GM23248 (cell line): ENCODE measurements around the gene LILRB1. TPM values are rescaled to one million over a fixed set of nuclear protein-coding genes. Genes with fewer than 3 reads are reported as not detected.

Experiments
- DNase-seq: peaks from one replicate; pipeline ENCODE4 v3.0.0-alpha.2; 2015
- H2AFZ ChIP-seq: fragments of 200-600 bp; sonication (generic); 2 replicates; pipeline ENCODE4 v1.6.1; 2016; ENCODE audit warnings: antibody characterized with exemption
- H3F3A ChIP-seq: fragments of 200-600 bp; sonication (generic); 2 replicates; pipeline ENCODE4 v1.6.1; 2016; ENCODE audit warnings: mild to moderate bottlenecking, antibody characterized with exemption, mixed run types; ENCODE audit not compliant: insufficient read depth
- H3K27ac ChIP-seq: fragments of 200-600 bp; sonication (generic); 2 replicates; pipeline ENCODE4 v1.5.1; 2016; ENCODE audit warnings: mild to moderate bottlenecking
- H3K27me3 ChIP-seq: fragments of 200-600 bp; sonication (generic); replicated peaks from 2 replicates; pipeline ENCODE4 v1.6.1; 2016; ENCODE audit warnings: mild to moderate bottlenecking; ENCODE audit not compliant: insufficient read depth
- H3K36me3 ChIP-seq: fragments of 200-600 bp; sonication (generic); 2 replicates; pipeline ENCODE4 v1.6.1; 2016; ENCODE audit warnings: low read depth, mild to moderate bottlenecking
- H3K4me1 ChIP-seq: fragments of 200-600 bp; sonication (generic); 2 replicates; pipeline ENCODE4 v1.6.1; 2016; ENCODE audit warnings: mild to moderate bottlenecking; ENCODE audit not compliant: insufficient read depth
- H3K4me2 ChIP-seq: fragments of 200-600 bp; sonication (generic); one replicate; pipeline ENCODE4 v1.6.1; 2016; ENCODE audit warnings: mild to moderate bottlenecking; ENCODE audit not compliant: unreplicated experiment
- H3K4me3 ChIP-seq: fragments of 200-600 bp; sonication (generic); 2 replicates; pipeline ENCODE4 v1.5.1; 2016; ENCODE audit warnings: mild to moderate bottlenecking
- H3K79me2 ChIP-seq: fragments of 200-600 bp; sonication (generic); 2 replicates; pipeline ENCODE4 v1.6.1; 2016; ENCODE audit warnings: mild to moderate bottlenecking; ENCODE audit not compliant: insufficient read depth
- H3K9ac ChIP-seq: fragments of 200-600 bp; sonication (generic); 2 replicates; pipeline ENCODE4 v1.6.1; 2016; ENCODE audit warnings: mild to moderate bottlenecking
- H3K9me2 ChIP-seq: fragments of 200-600 bp; sonication (generic); 2 replicates; pipeline ENCODE4 v1.6.1; 2016; ENCODE audit warnings: mixed run types, mild to moderate bottlenecking, moderate library complexity; ENCODE audit not compliant: insufficient read depth
- H3K9me3 ChIP-seq: fragments of 200-600 bp; sonication (generic); one replicate; pipeline ENCODE4 v1.6.1; 2017; ENCODE audit warnings: low read depth
- H4K20me1 ChIP-seq: fragments of 200-600 bp; sonication (generic); 2 replicates; pipeline ENCODE4 v1.6.0; 2016; ENCODE audit not compliant: insufficient read depth
- EZH2 ChIP-seq: fragments of 200-600 bp; sonication (generic); IDR thresholded peaks from 2 replicates; pipeline ENCODE4 v1.6.1; 2018; ENCODE audit warnings: antibody characterized with exemption, mild to moderate bottlenecking; ENCODE audit not compliant: insufficient read depth, poor library complexity, severe bottlenecking
- EZH2phosphoT487 ChIP-seq: fragments of 200-600 bp; sonication (generic); IDR thresholded peaks from 2 replicates; pipeline ENCODE4 v1.6.1; 2018; ENCODE audit warnings: antibody characterized with exemption, moderate library complexity, mild to moderate bottlenecking, low read depth; ENCODE audit not compliant: insufficient read depth
- WGBS, 2 experiments: methylation state at CpG; one replicate each; pipeline ENCODE4 v1.1.6; 2015 to 2017; ENCODE audit warnings: low lambda C conversion rate in 2 of 2, low coverage in 1 of 2; ENCODE audit errors: missing lambda C conversion rate in 2 of 2; 5-methylcytosine and 5-hydroxymethylcytosine counted together
- in situ Hi-C: fragments of 300-500 bp; cut with MboI; formaldehyde crosslinking; loops from 2 replicates; pipeline ENCODE4 v1.15.0; 2020
- polyA plus RNA-seq: library from polyadenylated mRNA; unstranded; fragments of >200 nt; fragmentation: Nextera tagmentation; extraction: Ambion mirVana; gene quantifications from 2 replicates; pipeline ENCODE4 v1.2.1, GENCODE V29; 2016
- total RNA-seq: library from RNA; depleted of rRNA; stranded (reverse); fragments of >200 nt; shearing (Covaris generic); gene quantifications from 2 replicates; pipeline ENCODE4 v1.2.3, GENCODE V29; 2014

The LILRB1 gene
- total and polyA plus RNA-seq, 2 experiments from 2014 or later = 0.06 TPM; not detected in 1

DNA sequence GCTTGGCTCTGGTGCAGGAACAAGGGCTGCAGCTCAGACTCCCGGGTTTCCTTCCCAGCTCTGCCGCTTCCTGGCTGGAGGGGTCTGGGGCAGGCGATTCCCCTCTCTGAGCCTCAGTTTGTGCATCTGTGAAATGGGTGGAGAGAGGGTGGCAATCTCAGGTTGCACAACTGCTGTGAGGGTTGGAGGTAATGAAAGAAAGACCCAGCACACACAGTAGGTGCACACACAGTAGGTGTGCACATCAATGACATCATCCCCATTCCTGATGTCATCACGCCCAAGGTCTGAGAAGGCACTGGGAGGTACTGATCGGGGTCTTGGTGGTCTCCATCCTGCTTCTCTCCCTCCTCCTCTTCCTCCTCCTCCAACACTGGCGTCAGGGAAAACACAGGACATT is 35.2 kb downstream of the LILRB1 start:
- WGBS, 2 experiments = 34 to 43% methylated on average over 6 of the region's 6 CpGs
- H3K4me1 ChIP-seq = no peaks in the 10 kb centered on the region
- no peaks in the 10 kb centered on the region for H3F3A ChIP-seq
- no peaks in the 10 kb centered on the region for H3K9me2 ChIP-seq
- H2AFZ ChIP-seq = no peak overlapping the region
- no peaks in the 10 kb centered on the region for H3K79me2 ChIP-seq
- no peaks in the 10 kb centered on the region for H3K9me3 ChIP-seq
- no peak overlapping the region for H3K4me2 ChIP-seq
- H3K4me3 ChIP-seq = no peak overlapping the region
- no peak overlapping the region for H3K9ac ChIP-seq
- TF ChIP-seq EZH2 (no peak), EZH2phosphoT487 (no peak)
- H3K27ac ChIP-seq = no peak overlapping the region
- in situ Hi-C loops = no loop called here
- DNase-seq = no peak
- H3K27me3 ChIP-seq = no peaks in the 10 kb centered on the region
- H3K36me3 ChIP-seq = no peaks in the 10 kb centered on the region
- H4K20me1 ChIP-seq = no peaks in the 10 kb centered on the region

DNA sequence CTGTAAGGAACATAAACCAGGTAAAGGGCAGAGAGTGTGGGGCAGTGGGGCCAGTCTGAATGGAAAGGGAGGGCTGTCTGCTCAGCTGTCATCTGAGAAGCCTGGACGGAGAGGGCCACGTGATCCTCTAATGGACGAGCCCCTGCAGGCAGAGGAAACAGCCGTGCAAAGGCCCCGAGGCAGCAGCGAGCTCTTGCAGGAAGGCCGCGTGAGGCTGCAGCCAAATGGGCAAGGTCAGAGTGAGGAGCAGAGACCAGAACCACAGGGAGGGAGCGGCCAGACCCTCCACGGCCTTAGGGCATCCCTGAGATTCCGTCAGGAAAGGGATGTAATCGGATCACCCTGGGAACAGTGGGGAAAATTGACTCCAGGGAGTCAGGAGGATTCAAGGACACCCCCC is 36.9 kb downstream of the LILRB1 start:
- Histone ChIP-seq H3K4me2 (no peak overlapping the region), H3K9ac (no peak overlapping the region), H3K27me3 (no peaks in the 10 kb centered on the region), H3K79me2 (no peaks in the 10 kb centered on the region), H3F3A (no peaks in the 10 kb centered on the region), H3K9me3 (no peaks in the 10 kb centered on the region), H3K4me1 (no peaks in the 10 kb centered on the region), H3K27ac (no peak overlapping the region), H3K4me3 (no peak overlapping the region), H3K9me2 (no peaks in the 10 kb centered on the region), H2AFZ (no peak overlapping the region), H3K36me3 (no peaks in the 10 kb centered on the region), H4K20me1 (no peaks in the 10 kb centered on the region)
- 38 to 46% methylated on average over 12 of the region's 12 CpGs for WGBS, 2 experiments
- in situ Hi-C loops = no loop called here
- no peak for DNase-seq
- TF ChIP-seq EZH2phosphoT487 (no peak), EZH2 (no peak)

DNA sequence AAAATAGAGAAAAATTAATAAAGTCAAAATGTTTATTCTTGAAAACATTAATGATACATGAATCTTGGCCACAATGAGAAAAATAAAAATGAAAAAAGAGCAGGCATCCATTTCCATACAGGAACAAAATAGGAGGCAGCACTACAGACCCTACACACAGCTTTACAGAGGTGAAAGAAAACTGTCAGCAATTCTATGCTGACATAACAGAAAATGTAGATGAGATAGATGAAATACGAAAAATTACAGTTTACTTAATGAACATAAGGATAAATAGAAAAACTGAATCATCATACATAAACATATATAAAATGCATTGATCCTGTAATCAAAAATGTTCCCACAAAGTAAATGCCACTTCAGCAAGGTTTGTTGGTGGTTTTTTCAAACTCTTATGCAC is 38.1 kb downstream of the LILRB1 start:
- Histone ChIP-seq H3K4me1 (no peaks in the 10 kb centered on the region), H3K4me3 (no peak overlapping the region), H3K4me2 (no peak overlapping the region), H3K27me3 (no peaks in the 10 kb centered on the region), H3K9me2 (no peaks in the 10 kb centered on the region), H3K79me2 (no peaks in the 10 kb centered on the region), H3F3A (no peaks in the 10 kb centered on the region), H4K20me1 (no peaks in the 10 kb centered on the region), H3K27ac (no peak overlapping the region), H3K36me3 (no peaks in the 10 kb centered on the region), H3K9me3 (no peaks in the 10 kb centered on the region), H3K9ac (no peak overlapping the region), H2AFZ (no peak overlapping the region)
- TF ChIP-seq EZH2 (no peak), EZH2phosphoT487 (no peak)
- in situ Hi-C loops = no loop called here
- WGBS, 2 experiments = 0% methylated on average over 1 of the region's 1 CpG
- DNase-seq = no peak

DNA sequence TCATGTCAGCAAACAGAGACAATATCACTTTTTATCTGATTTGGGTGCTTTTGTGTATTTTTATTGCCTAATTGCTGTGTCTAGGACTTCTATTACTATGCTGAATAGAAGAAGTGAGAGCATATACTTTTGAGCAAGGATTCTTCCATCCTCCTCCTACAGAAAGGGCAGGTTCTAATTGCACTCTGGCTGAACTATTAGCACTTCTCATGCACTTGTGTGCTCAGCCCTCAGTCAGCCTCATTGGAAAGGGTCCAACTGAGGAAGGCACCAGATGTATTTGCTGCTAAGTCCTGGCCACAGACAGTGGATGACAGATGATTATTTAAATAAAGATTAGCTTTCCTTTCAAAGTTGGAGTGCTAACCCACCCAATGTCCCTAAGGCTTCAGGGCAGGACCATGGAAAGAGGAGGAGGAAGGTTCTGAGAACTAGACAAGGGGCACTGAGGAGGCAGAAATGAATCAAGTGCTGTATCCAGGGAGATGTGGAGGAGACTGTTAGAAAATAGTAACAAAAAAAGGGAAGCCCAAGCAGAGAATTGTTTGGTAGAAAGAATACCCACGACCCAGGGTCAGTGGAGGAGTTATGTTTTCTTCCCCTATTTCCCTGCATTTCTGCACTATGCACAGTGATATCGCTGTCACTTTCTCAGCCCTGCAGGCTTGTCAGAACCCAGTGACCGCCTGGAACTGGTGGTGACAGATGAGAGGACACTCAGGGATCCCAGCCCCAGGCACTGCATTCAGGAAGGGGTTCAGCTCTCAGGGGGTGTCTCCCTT is 40.5 kb downstream of the LILRB1 start:
- Histone ChIP-seq H3K27ac (no peak overlapping the region), H3F3A (no peaks in the 10 kb centered on the region), H3K4me1 (no peaks in the 10 kb centered on the region), H3K9me2 (no peaks in the 10 kb centered on the region), H3K4me2 (no peak overlapping the region), H3K36me3 (no peaks in the 10 kb centered on the region), H2AFZ (no peak overlapping the region), H3K9me3 (no peaks in the 10 kb centered on the region), H4K20me1 (no peaks in the 10 kb centered on the region), H3K4me3 (no peak overlapping the region), H3K27me3 (no peaks in the 10 kb centered on the region), H3K9ac (no peak overlapping the region), H3K79me2 (no peaks in the 10 kb centered on the region)
- WGBS, 2 experiments = 8 to 12% methylated on average over 3 of the region's 3 CpGs
- TF ChIP-seq EZH2 = no peak
- no peak for TF ChIP-seq EZH2phosphoT487
- in situ Hi-C loops = no loop called here
- DNase-seq = no peak
